Mucosa of descending colon (tissue), 3 donors: Measurements from ENCODE around the gene APCDD1. TPM values are rescaled to one million over a fixed set of nuclear protein-coding genes. Genes with fewer than 3 reads are reported as not detected.
"Not testable (repeated sequence)": the region's sequence is repeated elsewhere in the genome, so short reads cannot be mapped to it uniquely, and the experiment has no call there.

Experiments used
- ATAC-seq: fragments of 200-7000 bp; cut with Tn5 transposase; one replicate; pipeline ENCODE4 v1.9.1; 2020; ENCODE audit warnings: mild to moderate bottlenecking, moderate library complexity
- DNase-seq, 3 donors: peaks; one replicate each; pipeline ENCODE4 v3.0.0-alpha.2; 2020
- H3K36me3 ChIP-seq: fragments of 200-600 bp; one replicate; pipeline ENCODE4 v1.8.0; 2021; ENCODE audit warnings: low read depth, mild to moderate bottlenecking
- H3K4me1 ChIP-seq: fragments of 200-600 bp; one replicate; pipeline ENCODE4 v1.8.0; 2021; ENCODE audit warnings: low read depth, mild to moderate bottlenecking
- H3K4me3 ChIP-seq: fragments of 200-600 bp; one replicate; pipeline ENCODE4 v1.8.0; 2021; ENCODE audit warnings: mild to moderate bottlenecking
- H3K9me3 ChIP-seq: fragments of 200-600 bp; one replicate; pipeline ENCODE4 v1.8.0; 2021; ENCODE audit warnings: mild to moderate bottlenecking
- CTCF ChIP-seq: fragments of 200-600 bp; IDR thresholded peaks from one replicate; pipeline ENCODE4 v1.8.0; 2022; ENCODE audit warnings: antibody characterized with exemption, mild to moderate bottlenecking
- intact Hi-C, 2 donors: fragments of 100-400 bp; cut with DNase I in 1 of 2; cut with micrococcal nuclease in 1 of 2; formaldehyde crosslinking; loops; one replicate each; pipeline versions ENCODE4 v1.11.0 to v1.11.1; 2022; cut with DNase I, micrococcal nuclease
- total RNA-seq, 3 donors: library from RNA; stranded (reverse); fragmentation: NEBNext Ultra II Directional in 2 of 3; extraction: Animal tissue kit (Norgen Biotek cat#: 25700) in 2 of 3; gene quantifications; one replicate each; pipeline versions ENCODE4 v1.2.1 to v1.2.4, GENCODE V29; 2021 to 2023
- donor health status: DM: no; HTN: no; CAD: no; lungs with moderate emphysema.
- donor health status: DM: no; HTN: no; CAD: no.
- donor health status: DM: no; HTN: yes; CAD: no.

Gene APCDD1
- total RNA-seq, 3 donors from 2014 or later, result 3.8 to 29.7 (median 15.2) TPM

GRCh38 chr18:10463096-10463495 lies 8.7 kb downstream of the APCDD1 start:
- no peaks in the 10 kb centered on the region for H3K9me3 ChIP-seq
- TF ChIP-seq CTCF, result no peak
- no peaks in the 10 kb centered on the region for H3K36me3 ChIP-seq
- intact Hi-C loops, result no loop called here
- ATAC-seq, result no peak
- H3K4me1 ChIP-seq, result no peaks in the 10 kb centered on the region
- no peak overlapping the region for H3K4me3 ChIP-seq
- no peak for DNase-seq

- no peak for TF ChIP-seq CTCF
- no peaks in the 10 kb centered on the region for H3K36me3 ChIP-seq
- DNase-seq (no peak), ATAC-seq (no peak)
- H3K4me3 ChIP-seq, result no peak overlapping the region
- no peaks in the 10 kb centered on the region for H3K4me1 ChIP-seq
- intact Hi-C loops, result no loop called here
- H3K9me3 ChIP-seq, result no peaks in the 10 kb centered on the region
Observed at GRCh38 chr18:10463741-10464140, 9.3 kb downstream of the APCDD1 start.

GRCh38 chr18:10464161-10464648 lies 9.8 kb downstream of the APCDD1 start:
- DNase-seq, intact Hi-C loops, H3K4me1 ChIP-seq, H3K9me3 ChIP-seq, ATAC-seq, H3K36me3 ChIP-seq, H3K4me3 ChIP-seq: not testable (repeated sequence)

- Histone ChIP-seq H3K9me3 (no peaks in the 10 kb centered on the region), H3K4me1 (no peaks in the 10 kb centered on the region), H3K4me3 (no peak overlapping the region), H3K36me3 (no peaks in the 10 kb centered on the region)
- TF ChIP-seq CTCF, result no peak
- DNase-seq, result no peak
- no peak for ATAC-seq
- intact Hi-C loops, result no loop called here
Observed at GRCh38 chr18:10465174-10465939, 10.9 kb downstream of the APCDD1 start.

DNA sequence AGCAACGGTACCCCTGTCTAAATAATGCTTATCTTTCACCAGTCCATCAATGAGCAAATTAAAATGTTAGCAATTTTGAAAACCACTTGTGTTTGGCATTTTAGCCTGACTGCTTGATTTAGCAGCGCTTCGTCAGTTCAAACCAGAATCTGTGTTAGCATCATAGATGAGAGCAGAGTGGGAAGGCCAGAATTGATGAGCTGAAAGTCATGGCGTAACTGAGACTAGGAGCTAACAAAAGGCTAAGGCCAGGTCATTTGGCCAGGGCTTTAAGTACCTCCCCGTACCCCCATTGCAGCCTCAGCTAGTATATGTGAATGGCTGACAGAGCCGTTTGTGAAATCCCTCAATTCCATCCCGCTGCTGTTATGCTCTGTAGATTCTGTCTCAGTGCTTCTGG lies 16.0 kb downstream of the APCDD1 start:
- ATAC-seq (no peak), DNase-seq (no peak)
- no peaks in the 10 kb centered on the region for H3K4me1 ChIP-seq
- TF ChIP-seq CTCF, result no peak
- no peak overlapping the region for H3K4me3 ChIP-seq
- no peaks in the 10 kb centered on the region for H3K36me3 ChIP-seq
- H3K9me3 ChIP-seq, result no peaks in the 10 kb centered on the region
- intact Hi-C loops, result no loop called here

- no peak for ATAC-seq
- no peak for TF ChIP-seq CTCF
- Histone ChIP-seq H3K4me3 (no peak overlapping the region), H3K9me3 (no peaks in the 10 kb centered on the region), H3K36me3 (no peaks in the 10 kb centered on the region), H3K4me1 (no peaks in the 10 kb centered on the region)
- no peak for DNase-seq
- intact Hi-C loops, result no loop called here
Observed at GRCh38 chr18:10471574-10471973, 17.1 kb downstream of the APCDD1 start.
